Stomach smooth muscle (tissue), 2 donors: Measurements from ENCODE around the gene STX12.
A peak's percentile ranks its signal among the peaks of the same experiment; 100 is the strongest.
"Not testable (repeated sequence)": the region's sequence is repeated elsewhere in the genome, so short reads cannot be mapped to it uniquely, and the experiment has no call there.

Source experiments
- H3K27ac ChIP-seq: one replicate; pipeline ENCODE4 v1.7.0; 2013; ENCODE audit warnings: mild to moderate bottlenecking, low read length, inconsistent platforms
- H3K27me3 ChIP-seq, 2 donors: one replicate each; pipeline ENCODE4 v1.7.0; 2013; ENCODE audit warnings: low read length in 2 of 2; ENCODE audit not compliant: insufficient read depth in 2 of 2, control insufficient read depth in 1 of 2
- H3K36me3 ChIP-seq, 2 donors: one replicate each; pipeline ENCODE4 v1.7.0; 2013; ENCODE audit warnings: low read length in 2 of 2; ENCODE audit not compliant: control insufficient read depth in 2 of 2, insufficient read depth in 2 of 2
- H3K4me1 ChIP-seq: one replicate; pipeline ENCODE4 v1.7.0; 2013; ENCODE audit warnings: low read length; ENCODE audit not compliant: control insufficient read depth, insufficient read depth
- H3K4me3 ChIP-seq, 2 donors: one replicate each; pipeline ENCODE4 v1.7.0; 2013; ENCODE audit warnings: low read length in 2 of 2
- H3K9ac ChIP-seq, 2 donors: one replicate each; pipeline ENCODE4 v1.7.0; 2013; ENCODE audit warnings: low read length in 2 of 2, mild to moderate bottlenecking in 1 of 2
- H3K9me3 ChIP-seq, 2 donors: one replicate each; pipeline ENCODE4 v1.7.0; 2013; ENCODE audit warnings: low read length in 2 of 2; ENCODE audit not compliant: control insufficient read depth in 2 of 2
- donor health status: healthy.
- donor health status: Pancreatic carcinoma.

Gene STX12

DNA sequence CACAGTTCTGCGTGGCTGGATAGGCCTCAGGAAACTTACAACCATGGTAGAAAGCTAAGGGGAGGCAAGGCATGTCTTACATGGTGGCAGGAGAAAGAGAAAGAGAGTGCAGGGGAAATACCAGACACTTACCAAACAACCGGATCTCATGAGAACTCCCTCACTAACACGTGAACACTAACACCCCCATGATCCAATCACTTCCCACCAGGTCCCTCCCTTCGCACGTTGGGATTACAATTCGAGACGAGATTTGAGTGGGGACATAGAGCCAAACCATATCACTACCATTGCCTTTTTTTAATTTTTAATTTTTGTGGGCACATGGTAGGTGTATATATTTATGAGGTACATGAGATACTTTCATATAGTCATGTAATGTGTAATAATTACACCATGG, 33.7 kb downstream of the STX12 start:
- no peaks in the 10 kb centered on the region for H3K9me3 ChIP-seq
- H3K27me3 ChIP-seq = no peaks in the 10 kb centered on the region
- H3K36me3 ChIP-seq = peaks cover 12 to 18% of the 10 kb centered on the region in 2 donors
- H3K4me3 ChIP-seq = no peak overlapping the region
- no peak overlapping the region for H3K9ac ChIP-seq
- H3K27ac ChIP-seq = no peak overlapping the region
- H3K4me1 ChIP-seq = no peaks in the 10 kb centered on the region

DNA sequence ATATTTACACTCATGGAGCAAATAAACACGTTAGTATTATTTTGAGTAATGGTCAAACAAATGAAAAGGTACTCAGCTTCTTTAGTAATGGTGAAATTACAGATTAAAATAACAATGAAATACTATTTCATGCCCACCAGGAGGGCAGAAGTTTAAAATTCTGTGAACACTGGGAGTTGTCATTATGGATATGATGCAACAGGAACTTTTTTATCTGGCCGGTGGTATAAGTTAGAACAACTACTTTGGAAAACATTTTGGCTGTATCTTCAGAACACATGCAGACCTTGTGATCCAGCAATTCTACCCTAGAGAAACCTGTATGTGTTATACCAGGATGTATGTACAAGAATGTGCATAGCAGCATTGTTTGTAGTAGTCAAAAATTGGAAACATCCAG, 34.4 kb downstream of the STX12 start:
- Histone ChIP-seq H3K9me3 (no peaks in the 10 kb centered on the region), H3K36me3 (peaks cover 10 to 16% of the 10 kb centered on the region in 2 donors), H3K27me3 (no peaks in the 10 kb centered on the region), H3K27ac (no peak overlapping the region), H3K4me3 (no peak overlapping the region), H3K4me1 (no peaks in the 10 kb centered on the region), H3K9ac (no peak overlapping the region)

DNA sequence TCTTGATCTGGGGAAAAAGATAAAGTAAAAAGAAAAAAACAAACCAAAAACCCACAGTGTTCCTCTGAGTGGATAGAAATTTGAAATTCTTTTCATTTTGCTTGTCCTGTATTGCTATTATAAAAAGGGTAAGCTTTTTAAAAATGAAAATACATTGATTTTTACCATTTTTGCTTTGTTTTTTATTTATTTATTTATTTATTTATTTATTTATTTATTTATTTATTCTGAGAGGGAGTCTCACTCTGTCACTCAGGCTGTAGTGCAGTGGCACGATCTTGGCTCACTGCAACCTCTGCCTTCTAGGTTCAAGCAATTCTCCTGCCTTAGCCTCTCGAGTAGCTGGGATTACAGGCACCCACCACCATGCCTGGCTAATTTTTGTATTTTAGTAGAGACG, 35.1 kb downstream of the STX12 start:
- H3K4me3 ChIP-seq, H3K27me3 ChIP-seq, H3K4me1 ChIP-seq, H3K27ac ChIP-seq, H3K9me3 ChIP-seq, H3K9ac ChIP-seq: not testable (repeated sequence)
- peaks cover 14 to 19% of the 10 kb centered on the region in 2 donors for H3K36me3 ChIP-seq

DNA sequence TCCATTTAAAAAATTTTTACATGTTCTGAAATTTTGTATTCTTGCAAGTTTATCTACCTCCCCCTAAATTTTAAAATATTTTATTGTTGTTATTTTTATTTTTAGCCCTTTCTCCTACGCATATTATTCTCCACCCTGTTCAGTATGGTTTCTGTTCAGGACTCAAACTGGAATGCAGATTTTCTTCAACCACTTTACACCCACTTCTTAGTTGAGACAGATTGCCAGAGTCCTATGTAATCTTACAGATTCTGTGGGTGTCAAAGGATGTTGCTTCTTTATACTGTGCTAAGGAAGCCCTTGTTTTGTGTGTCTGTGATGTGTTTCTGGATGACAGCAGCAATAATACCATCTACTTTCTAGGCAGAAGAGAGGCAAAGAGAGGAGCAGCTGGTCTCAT, 36.9 kb downstream of the STX12 start:
- Histone ChIP-seq H3K36me3 (peaks cover 16 to 20% of the 10 kb centered on the region in 2 donors), H3K9ac (no peak overlapping the region), H3K4me1 (no peaks in the 10 kb centered on the region), H3K27me3 (no peaks in the 10 kb centered on the region), H3K4me3 (no peak overlapping the region), H3K9me3 (no peaks in the 10 kb centered on the region), H3K27ac (no peak overlapping the region)

DNA sequence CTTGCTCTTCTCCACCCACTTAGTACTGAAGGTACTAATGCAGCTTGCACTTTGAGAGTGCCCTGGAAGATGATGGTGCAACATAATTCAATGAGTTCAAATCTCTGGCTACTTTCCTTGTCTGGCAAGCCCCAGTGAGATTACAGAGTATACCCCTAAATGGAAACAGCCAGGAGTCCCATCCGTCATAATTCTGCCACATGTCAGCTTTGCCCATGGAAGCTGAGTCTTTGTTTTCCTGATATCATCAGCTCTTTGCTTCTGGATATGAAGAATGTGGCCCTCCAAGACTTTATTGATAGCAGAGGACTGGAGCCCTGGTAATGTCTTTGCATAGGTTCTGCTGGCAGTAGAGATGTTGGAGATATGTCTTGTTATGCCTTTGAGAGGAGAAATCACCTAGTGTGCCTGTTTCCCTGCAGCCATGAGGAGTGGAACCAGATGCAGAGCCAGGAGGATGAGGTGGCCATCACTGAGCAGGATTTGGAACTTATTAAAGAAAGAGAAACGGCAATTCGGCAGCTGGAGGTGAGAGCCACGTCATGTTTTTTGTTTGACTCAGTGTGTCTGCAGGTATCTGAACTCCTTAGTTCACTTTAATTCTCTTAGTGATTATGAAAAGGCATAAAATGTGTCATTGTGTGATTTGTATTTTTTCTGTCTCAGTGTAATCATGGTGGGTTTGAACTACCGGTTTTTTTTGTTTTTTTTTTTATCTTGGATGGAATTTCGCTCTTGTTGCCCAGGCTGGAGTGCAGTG, 38.9 kb downstream of the STX12 start:
- H3K27ac ChIP-seq = no peak overlapping the region
- H3K9ac ChIP-seq = no peak overlapping the region
- no peak overlapping the region for H3K4me3 ChIP-seq
- no peaks in the 10 kb centered on the region for H3K9me3 ChIP-seq
- H3K36me3 ChIP-seq = peaks cover 15 to 27% of the 10 kb centered on the region in 2 donors
- no peaks in the 10 kb centered on the region for H3K27me3 ChIP-seq
- H3K4me1 ChIP-seq = no peaks in the 10 kb centered on the region

DNA sequence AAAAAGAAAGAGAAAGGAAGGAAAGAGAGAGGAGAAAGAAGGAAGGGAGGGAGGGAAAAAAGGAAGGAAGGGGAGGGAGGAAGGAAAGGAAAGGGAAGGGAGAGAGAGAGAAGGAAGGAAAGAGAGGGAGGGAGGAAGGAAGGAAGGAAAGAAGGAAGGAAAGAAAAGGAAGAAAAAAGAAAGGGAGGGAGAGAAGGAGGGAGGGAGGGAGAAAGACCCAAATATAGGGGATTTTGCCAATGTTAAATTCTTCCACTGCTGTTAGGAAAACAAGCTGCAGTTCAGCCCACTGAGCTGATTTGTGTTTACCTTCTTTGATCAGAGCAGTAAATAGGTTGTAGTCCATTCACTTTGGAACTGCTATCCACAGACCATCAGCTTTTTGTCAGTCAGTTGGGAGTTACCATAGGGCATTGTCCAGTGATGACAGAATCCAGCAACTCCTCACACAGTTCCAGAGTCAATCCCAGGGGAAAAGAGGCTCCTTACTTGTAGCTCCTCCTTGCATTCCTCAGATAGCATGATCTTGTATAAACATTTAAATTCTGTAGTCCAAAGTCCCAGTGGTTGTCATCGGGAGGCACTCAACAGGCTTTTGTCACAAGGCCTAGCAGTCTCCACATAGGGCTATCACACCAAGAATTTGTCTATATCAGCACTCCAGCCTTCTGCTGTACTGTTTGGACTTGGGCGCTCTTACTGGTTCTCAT, 44.1 kb downstream of the STX12 start:
- no peak overlapping the region for H3K4me3 ChIP-seq
- no peaks in the 10 kb centered on the region for H3K9me3 ChIP-seq
- H3K27ac ChIP-seq = no peak overlapping the region
- no peaks in the 10 kb centered on the region for H3K4me1 ChIP-seq
- H3K9ac ChIP-seq = no peak overlapping the region
- H3K36me3 ChIP-seq = peaks cover 31 to 48% of the 10 kb centered on the region in 2 donors
- no peaks in the 10 kb centered on the region for H3K27me3 ChIP-seq

DNA sequence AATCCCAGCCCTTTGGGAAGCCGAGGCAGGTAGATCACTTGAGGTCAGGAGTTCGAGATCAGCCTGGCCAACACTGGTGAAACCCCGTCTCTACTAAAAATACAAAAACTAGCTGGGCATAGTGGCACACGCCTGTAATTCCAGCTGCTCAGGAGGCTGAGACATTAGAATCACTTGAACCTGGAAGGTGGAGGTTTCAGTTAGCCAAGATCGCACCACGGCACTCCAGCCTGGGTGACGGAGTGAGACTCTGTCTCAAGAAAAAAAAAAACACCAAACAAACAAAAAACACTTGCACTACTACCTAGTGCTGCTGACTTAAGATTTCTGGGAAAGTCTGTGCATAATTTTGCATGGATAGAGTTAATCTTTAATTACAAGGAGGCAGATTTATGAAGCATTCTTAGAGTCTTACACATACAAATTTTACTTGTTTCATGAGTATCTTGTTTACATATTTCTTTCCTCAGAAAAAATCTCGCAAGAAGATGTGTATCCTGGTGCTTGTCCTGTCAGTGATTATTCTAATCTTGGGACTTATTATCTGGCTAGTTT, 48.8 kb downstream of the STX12 start:
- peaks cover 26 to 29% of the 10 kb centered on the region in 2 donors for H3K36me3 ChIP-seq
- no peaks in the 10 kb centered on the region for H3K27me3 ChIP-seq
- H3K4me3 ChIP-seq = no peak overlapping the region
- no peaks in the 10 kb centered on the region for H3K9me3 ChIP-seq
- H3K27ac ChIP-seq = no peak overlapping the region
- no peaks in the 10 kb centered on the region for H3K4me1 ChIP-seq
- H3K9ac ChIP-seq = no peak overlapping the region

DNA sequence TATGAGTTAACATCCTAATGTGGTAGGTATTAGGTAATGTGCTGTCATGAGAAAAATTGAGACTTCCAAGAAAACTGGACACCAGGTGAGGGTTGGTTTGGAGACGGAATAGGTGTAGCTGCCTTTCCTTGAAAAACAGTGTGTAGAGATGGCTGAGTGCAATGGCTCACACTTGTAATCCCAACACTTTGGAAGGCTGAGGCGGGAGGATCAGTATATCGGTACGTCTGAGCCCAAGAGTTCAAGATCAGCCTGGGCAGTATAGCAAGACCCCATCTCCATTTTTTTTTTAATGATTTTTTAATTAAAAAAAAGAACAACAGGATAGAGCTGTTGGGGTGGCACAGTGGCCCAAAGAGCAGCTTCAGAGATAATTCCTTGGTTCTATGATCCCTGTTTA, 50.8 kb downstream of the STX12 start:
- peaks cover 18 to 20% of the 10 kb centered on the region in 2 donors for H3K36me3 ChIP-seq
- H3K9me3 ChIP-seq = no peaks in the 10 kb centered on the region
- no peaks in the 10 kb centered on the region for H3K4me1 ChIP-seq

DNA sequence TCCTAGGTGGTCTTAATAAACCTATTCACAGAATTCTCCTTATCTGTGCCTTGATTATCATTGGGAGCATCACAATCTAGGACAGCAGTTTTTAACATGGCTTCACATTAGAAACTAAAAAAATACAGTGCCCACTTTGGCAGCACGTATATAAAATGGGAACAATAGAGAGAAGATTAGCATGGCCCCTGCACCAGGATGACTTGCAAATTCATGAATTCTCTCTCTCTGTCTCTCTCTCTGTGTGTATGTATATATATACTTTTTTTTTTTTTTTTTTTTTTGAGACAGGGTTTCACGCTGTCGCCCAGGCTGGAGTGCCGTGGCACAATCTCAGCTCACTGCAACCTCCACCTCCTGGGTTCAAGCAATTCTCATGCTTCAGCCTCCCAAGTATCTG, 51.4 kb downstream of the STX12 start:
- peaks cover 12 to 15% of the 10 kb centered on the region in 2 donors for H3K36me3 ChIP-seq
- H3K27me3 ChIP-seq = no peaks in the 10 kb centered on the region

More for the DNA sequence above, 50.8 kb downstream of the STX12 start:
- no peak overlapping the region for H3K27ac ChIP-seq
- H3K4me3 ChIP-seq = no peak overlapping the region
- no peaks in the 10 kb centered on the region for H3K27me3 ChIP-seq
- H3K9ac ChIP-seq = no peak overlapping the region

DNA sequence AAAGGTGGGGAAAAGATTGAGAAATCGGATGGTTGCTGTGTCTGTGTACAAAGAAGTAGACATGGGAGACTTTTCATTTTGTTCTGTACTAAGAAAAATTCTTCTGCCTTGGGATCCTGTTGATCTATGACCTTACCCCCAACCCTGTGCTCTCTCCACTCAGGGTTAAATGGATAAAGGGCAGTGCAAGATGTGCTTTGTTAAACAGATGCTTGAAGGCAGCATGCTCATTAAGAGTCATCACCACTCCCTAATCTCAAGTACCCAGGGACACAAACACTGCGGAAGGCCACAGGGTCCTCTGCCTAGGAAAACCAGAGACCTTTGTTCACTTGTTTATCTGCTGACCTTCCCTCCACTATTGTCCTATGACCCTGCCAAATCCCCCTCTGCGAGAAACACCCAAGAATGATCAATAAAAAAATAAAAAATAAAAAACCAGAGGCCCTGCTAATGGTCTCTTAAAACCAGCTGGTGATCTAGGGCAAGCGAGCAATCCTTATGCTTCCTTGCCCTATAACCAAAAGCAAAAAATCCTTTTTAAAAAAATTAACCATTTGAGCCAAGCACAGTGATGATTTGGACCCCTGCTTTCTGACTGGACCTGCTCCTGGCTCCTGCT, 56.4 kb downstream of the STX12 start:
- H3K27ac ChIP-seq = peak overlapping the region; percentile 81
- H3K9ac ChIP-seq = not testable (repeated sequence)
- peak overlapping the region in 1 of 2 donors; percentile 97 for H3K4me3 ChIP-seq

More for the DNA sequence above, 51.4 kb downstream of the STX12 start:
- no peaks in the 10 kb centered on the region for H3K4me1 ChIP-seq
- H3K9me3 ChIP-seq = no peaks in the 10 kb centered on the region
- no peak overlapping the region for H3K27ac ChIP-seq
- H3K9ac ChIP-seq = no peak overlapping the region
- H3K4me3 ChIP-seq = no peak overlapping the region

More for the DNA sequence above, 56.4 kb downstream of the STX12 start:
- not testable (repeated sequence) for H3K9me3 ChIP-seq, H3K36me3 ChIP-seq, H3K4me1 ChIP-seq, H3K27me3 ChIP-seq
